Colonic mucosa (tissue), 4 donors: ENCODE results near the gene TMEM254. TPM values are rescaled to one million over a fixed set of nuclear protein-coding genes. Genes with fewer than 3 reads are reported as not detected.
"Not testable (repeated sequence)": the region's sequence is repeated elsewhere in the genome, so short reads cannot be mapped to it uniquely, and the experiment has no call there.

ENCODE experiments used
- DNase-seq: peaks from one replicate; pipeline ENCODE4 v3.0.0-alpha.2; 2020
- H3K27ac ChIP-seq: fragments of 200-600 bp; one replicate; pipeline ENCODE4 v1.8.0; 2021
- H3K27me3 ChIP-seq: fragments of 200-600 bp; one replicate; pipeline ENCODE4 v1.8.0; 2021
- H3K36me3 ChIP-seq: fragments of 200-600 bp; one replicate; pipeline ENCODE4 v1.8.0; 2021
- H3K4me1 ChIP-seq: fragments of 200-600 bp; one replicate; pipeline ENCODE4 v1.8.0; 2021; ENCODE audit warnings: mild to moderate bottlenecking
- H3K4me3 ChIP-seq: fragments of 200-600 bp; one replicate; pipeline ENCODE4 v1.8.0; 2021
- H3K9ac ChIP-seq, 2 donors: one replicate each; pipeline ENCODE4 v1.7.0; 2013; ENCODE audit warnings: control low read depth in 2 of 2, low read depth in 2 of 2, low read length in 2 of 2
- H3K9me3 ChIP-seq: fragments of 200-600 bp; one replicate; pipeline ENCODE4 v1.8.0; 2021
- intact Hi-C: fragments of 100-400 bp; cut with DNase I; formaldehyde crosslinking; loops from one replicate; pipeline ENCODE4 v1.14.1; 2022
- total RNA-seq, 2 donors: library from RNA; stranded (reverse); fragmentation: NEBNext Ultra II Directional in 1 of 2; extraction: Animal tissue kit (Norgen Biotek cat#: 25700) in 1 of 2; gene quantifications; one replicate each; pipeline ENCODE4 v1.2.1, GENCODE V29; 2021
- TF ChIP-seq, protein P1 (sequence below): fragments of 200-600 bp; IDR thresholded peaks from one replicate; pipeline ENCODE4 v1.8.0; 2022; ENCODE audit warnings: antibody characterized with exemption, mild to moderate bottlenecking
- donor health status: healthy.
- donor health status: DM: no; HTN: no; CAD: no.
- donor health status: DM: no; HTN: no; CAD: no.

The TMEM254 gene
- total RNA-seq, 2 donors from 2014 or later, result 15.7 to 32.0 TPM

DNA sequence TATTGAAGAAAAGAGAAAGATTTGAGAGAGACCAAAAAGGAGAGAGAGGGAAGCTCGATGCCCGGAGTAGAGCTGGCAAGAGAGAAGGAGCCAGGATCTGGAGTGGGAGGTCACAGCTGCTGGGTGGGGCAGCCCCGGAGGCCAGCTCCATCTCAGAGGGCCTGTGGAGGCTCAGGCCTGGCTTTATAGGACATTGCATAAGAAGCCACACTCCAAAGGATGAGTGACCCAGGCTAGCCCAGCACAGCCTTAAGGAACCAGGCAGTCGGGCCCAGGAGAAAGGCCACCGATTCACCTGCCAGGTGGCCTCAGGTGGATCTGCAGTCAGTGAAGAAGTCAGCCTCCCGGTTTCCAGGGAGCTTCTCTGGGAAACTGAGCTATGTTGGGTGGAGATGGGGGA is 54.7 kb downstream of the TMEM254 start:
- no peaks in the 10 kb centered on the region for H3K4me1 ChIP-seq
- peaks cover 19% of the 10 kb centered on the region for H3K27me3 ChIP-seq
- DNase-seq, result no peak
- H3K9ac ChIP-seq, result peak overlapping the region in 1 of 2 donors; percentile 26
- peak overlapping the region; percentile 19 for H3K4me3 ChIP-seq
- H3K27ac ChIP-seq, result no peak overlapping the region
- H3K9me3 ChIP-seq, result no peaks in the 10 kb centered on the region
- no peaks in the 10 kb centered on the region for H3K36me3 ChIP-seq
- intact Hi-C loops, result no loop called here
- TF ChIP-seq, protein P1, sequence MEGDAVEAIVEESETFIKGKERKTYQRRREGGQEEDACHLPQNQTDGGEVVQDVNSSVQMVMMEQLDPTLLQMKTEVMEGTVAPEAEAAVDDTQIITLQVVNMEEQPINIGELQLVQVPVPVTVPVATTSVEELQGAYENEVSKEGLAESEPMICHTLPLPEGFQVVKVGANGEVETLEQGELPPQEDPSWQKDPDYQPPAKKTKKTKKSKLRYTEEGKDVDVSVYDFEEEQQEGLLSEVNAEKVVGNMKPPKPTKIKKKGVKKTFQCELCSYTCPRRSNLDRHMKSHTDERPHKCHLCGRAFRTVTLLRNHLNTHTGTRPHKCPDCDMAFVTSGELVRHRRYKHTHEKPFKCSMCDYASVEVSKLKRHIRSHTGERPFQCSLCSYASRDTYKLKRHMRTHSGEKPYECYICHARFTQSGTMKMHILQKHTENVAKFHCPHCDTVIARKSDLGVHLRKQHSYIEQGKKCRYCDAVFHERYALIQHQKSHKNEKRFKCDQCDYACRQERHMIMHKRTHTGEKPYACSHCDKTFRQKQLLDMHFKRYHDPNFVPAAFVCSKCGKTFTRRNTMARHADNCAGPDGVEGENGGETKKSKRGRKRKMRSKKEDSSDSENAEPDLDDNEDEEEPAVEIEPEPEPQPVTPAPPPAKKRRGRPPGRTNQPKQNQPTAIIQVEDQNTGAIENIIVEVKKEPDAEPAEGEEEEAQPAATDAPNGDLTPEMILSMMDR, result no peak

DNA sequence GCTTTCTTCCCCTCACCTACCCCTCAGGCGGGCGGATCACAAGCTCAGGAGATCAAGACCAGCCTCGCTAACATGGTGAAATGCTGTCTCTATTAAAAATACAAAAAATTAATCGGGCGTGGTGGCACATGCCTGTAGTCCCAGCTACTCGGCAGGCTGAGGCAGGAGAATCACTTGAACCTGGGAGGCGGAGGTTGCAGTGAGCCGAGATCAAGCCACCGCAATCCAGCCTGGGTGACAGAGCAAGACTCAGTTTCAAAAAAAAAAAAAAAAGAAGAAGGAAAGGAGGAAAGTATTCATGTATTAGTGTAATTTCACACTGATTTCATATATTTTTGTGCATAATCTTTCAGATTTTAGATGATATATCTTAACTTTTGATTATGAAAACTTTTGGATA is 55.2 kb downstream of the TMEM254 start:
- intact Hi-C loops, H3K9me3 ChIP-seq, H3K4me3 ChIP-seq, DNase-seq, H3K27ac ChIP-seq, H3K36me3 ChIP-seq, H3K4me1 ChIP-seq: not testable (repeated sequence)
- Histone ChIP-seq H3K9ac (peak overlapping the region in 1 of 2 donors; percentile 24), H3K27me3 (peaks cover 19% of the 10 kb centered on the region)

DNA sequence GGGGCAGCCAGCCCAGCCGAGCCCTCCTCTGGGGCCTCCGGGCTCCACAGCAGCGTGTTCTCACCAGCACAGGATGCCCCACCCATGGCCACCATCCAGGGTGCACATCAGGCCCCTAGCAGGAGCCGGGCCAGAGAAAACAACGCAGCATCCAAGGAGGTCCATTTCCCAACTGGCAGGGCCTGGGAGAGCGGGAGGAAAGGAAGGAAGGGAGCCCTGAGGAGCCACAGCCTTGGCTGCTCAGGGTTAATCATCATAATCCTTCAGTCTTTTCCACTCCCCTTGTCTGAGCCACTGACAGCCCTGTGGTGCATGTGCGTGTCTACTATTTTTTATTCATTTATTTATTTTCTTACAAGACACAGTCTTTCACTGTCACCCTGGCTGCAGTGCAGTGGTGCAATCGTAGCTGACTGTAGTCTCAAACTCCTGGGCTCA is 57.7 kb downstream of the TMEM254 start:
- intact Hi-C loops, result no loop called here
- H3K27me3 ChIP-seq, result peaks cover 19% of the 10 kb centered on the region
- H3K9me3 ChIP-seq, result no peaks in the 10 kb centered on the region
- H3K4me3 ChIP-seq, result no peak overlapping the region
- no peak overlapping the region for H3K27ac ChIP-seq
- DNase-seq, result peak; percentile 53
- H3K36me3 ChIP-seq, result no peaks in the 10 kb centered on the region
- no peak overlapping the region for H3K9ac ChIP-seq
- H3K4me1 ChIP-seq, result no peaks in the 10 kb centered on the region
- TF ChIP-seq, protein P1, result no peak

DNA sequence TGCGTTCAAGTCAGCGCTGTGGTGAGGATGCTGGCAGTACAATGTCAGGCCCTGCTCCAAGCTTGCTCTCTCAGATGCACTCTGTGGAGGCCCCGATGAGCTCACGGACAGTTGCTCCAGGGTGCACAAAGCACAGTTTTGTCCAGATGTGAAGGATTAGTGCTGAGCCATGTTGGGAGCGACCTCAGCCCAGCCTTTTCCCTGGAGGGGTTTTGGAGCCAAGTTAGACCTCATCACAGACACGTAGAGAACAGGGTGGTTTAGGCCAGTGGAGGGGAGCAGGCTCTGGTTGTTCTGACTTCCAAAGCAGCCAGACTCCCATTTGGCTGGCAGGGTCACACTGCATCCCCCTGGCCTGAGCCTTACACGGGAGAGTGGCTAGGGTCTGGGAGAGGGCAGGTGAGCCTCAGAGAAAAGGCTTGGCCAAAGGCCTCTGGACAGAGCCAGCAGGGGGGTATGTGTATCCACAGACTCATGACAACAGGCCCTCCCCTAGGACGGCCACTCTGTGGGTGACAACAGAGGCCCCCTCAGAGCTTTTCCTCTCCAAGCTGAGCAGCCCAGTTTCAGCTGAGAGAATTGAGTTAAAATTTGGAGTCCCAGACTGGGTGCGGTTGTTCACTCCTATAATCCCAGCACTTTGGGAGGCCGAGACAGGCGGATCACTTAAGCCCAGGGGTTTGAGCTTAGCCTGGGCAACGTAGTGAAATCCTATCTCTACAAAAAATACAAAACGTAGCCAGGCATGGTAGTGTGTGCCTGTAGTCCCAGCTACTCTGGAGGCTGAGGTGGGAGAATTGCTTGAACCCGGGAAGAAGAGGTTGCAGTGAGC is 58.8 kb downstream of the TMEM254 start:
- Histone ChIP-seq H3K9me3 (no peaks in the 10 kb centered on the region), H3K9ac (no peak overlapping the region), H3K27me3 (peaks cover 11% of the 10 kb centered on the region), H3K4me3 (no peak overlapping the region), H3K36me3 (no peaks in the 10 kb centered on the region), H3K27ac (peak overlapping the region; percentile 27), H3K4me1 (no peaks in the 10 kb centered on the region)
- TF ChIP-seq, protein P1, result no peak
- intact Hi-C loops, result no loop called here
- no peak for DNase-seq

DNA sequence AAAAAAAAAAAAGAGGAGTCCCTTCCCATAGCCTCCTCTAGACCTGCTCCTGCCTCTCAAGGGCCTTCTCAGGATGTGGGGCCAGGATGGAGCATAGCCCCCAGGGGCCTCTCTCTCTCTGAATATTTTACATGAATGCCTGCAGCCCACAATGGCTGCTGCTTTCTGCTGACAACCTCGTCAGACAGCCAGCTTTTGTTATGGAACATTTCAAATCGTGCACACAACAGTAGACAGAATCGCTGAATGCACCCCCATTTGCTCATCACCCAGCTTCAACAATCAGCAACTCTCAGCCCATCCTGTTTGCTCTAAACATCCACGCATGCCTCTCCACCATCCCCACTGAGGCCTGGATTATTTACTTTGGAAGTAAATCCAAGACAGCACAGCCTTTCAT is 59.5 kb downstream of the TMEM254 start:
- no peaks in the 10 kb centered on the region for H3K9me3 ChIP-seq
- intact Hi-C loops, result no loop called here
- no peak overlapping the region for H3K4me3 ChIP-seq
- no peak overlapping the region for H3K9ac ChIP-seq
- H3K4me1 ChIP-seq, result no peaks in the 10 kb centered on the region
- H3K27ac ChIP-seq, result no peak overlapping the region
- TF ChIP-seq, protein P1, result no peak
- peaks cover 5% of the 10 kb centered on the region for H3K27me3 ChIP-seq
- H3K36me3 ChIP-seq, result no peaks in the 10 kb centered on the region
- DNase-seq, result no peak

DNA sequence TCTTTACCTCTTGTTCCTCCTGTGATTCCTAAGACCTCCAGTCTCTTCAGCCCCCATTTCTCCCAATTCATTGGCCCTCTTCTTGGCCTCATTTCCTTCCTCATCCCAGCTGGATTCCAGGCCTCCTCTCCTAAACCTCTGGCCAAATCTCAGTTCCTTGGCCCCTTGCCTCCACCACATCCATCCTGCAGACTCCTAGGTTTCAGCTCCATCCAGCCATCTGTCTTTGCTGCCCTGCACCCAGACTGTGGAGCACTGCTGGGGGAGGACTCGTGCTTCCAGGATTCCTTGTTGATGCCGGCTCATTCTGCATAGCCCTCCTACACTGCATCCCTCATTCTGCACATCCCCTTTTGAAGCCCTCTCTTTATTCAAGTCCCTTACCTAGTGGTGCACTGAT is 60.8 kb downstream of the TMEM254 start:
- Histone ChIP-seq H3K9me3 (no peaks in the 10 kb centered on the region), H3K27me3 (no peaks in the 10 kb centered on the region), H3K9ac (no peak overlapping the region), H3K27ac (no peak overlapping the region), H3K4me3 (no peak overlapping the region), H3K4me1 (peaks cover 4% of the 10 kb centered on the region), H3K36me3 (no peaks in the 10 kb centered on the region)
- intact Hi-C loops, result no loop called here
- DNase-seq, result no peak
- TF ChIP-seq, protein P1, result no peak
